Fibroblast of villous mesenchyme (primary cell): Measurements from ENCODE around the gene RADX. TPM values are rescaled to one million over a fixed set of nuclear protein-coding genes. Genes with fewer than 3 reads are reported as not detected.

ENCODE experiments used
- DNase-seq: peaks from one replicate; pipeline ENCODE4 v3.0.0-alpha.2; 2010; ENCODE audit warnings: low read depth
- H3K4me3 ChIP-seq: 2 replicates; pipeline ENCODE4 v1.5.1; 2011; ENCODE audit warnings: low read depth, mild to moderate bottlenecking, low read length
- total RNA-seq: library from RNA; depleted of rRNA; stranded (reverse); fragments of >200 nt; gene quantifications from 2 replicates; pipeline ENCODE4 v1.2.3, GENCODE V29; 2012
- TF ChIP-seq, protein P1 (sequence below): IDR thresholded peaks from 2 replicates; pipeline ENCODE4 v1.5.1; 2012; ENCODE audit warnings: low read depth, mild to moderate bottlenecking, low read length; ENCODE audit not compliant: insufficient read depth

RADX gene
- total RNA-seq, 1 donor = 0.86 TPM

DNA sequence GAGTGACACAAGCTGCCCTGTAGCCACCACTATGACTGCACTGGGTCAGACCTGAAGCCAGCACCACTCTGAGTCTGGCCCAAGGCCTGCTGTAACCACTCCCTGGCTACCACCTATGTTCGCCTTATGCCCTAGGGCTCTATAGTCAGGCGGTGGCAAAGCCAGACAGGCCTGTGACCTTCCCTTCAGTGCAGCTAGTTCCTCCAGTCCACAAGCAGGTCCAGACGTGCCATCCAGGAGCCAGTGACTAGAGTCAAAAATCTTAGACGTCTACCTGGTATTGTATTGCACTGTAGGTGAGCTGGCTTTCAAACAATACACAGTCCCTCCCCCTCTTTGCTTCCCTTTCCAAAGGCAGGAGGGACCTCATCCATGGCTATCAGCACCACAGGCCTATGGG lies 60.7 kb downstream of the RADX start:
- no peak for DNase-seq
- TF ChIP-seq, protein P1, sequence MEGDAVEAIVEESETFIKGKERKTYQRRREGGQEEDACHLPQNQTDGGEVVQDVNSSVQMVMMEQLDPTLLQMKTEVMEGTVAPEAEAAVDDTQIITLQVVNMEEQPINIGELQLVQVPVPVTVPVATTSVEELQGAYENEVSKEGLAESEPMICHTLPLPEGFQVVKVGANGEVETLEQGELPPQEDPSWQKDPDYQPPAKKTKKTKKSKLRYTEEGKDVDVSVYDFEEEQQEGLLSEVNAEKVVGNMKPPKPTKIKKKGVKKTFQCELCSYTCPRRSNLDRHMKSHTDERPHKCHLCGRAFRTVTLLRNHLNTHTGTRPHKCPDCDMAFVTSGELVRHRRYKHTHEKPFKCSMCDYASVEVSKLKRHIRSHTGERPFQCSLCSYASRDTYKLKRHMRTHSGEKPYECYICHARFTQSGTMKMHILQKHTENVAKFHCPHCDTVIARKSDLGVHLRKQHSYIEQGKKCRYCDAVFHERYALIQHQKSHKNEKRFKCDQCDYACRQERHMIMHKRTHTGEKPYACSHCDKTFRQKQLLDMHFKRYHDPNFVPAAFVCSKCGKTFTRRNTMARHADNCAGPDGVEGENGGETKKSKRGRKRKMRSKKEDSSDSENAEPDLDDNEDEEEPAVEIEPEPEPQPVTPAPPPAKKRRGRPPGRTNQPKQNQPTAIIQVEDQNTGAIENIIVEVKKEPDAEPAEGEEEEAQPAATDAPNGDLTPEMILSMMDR = no peak
- H3K4me3 ChIP-seq = no peak overlapping the region

DNA sequence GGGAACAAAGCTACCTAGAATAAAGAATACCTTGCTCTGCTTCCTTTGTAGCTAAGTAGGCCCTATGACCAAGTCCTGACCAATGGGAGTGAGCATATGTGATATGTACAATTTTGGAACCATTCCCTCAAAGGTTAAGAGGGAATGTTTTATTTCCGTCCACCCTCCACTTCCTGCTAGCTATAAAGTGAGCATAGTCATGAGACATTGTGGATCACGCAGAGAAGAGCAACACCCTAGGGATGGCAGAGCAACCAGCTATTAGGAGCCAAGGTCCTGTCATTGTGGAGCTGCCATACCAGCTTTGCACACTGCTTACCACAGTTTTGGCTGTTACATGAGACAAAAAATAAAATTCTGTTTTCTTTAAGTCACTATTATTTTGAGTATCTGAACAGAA lies 68.9 kb downstream of the RADX start:
- H3K4me3 ChIP-seq = no peak overlapping the region
- TF ChIP-seq, protein P1 = no peak
- no peak for DNase-seq

DNA sequence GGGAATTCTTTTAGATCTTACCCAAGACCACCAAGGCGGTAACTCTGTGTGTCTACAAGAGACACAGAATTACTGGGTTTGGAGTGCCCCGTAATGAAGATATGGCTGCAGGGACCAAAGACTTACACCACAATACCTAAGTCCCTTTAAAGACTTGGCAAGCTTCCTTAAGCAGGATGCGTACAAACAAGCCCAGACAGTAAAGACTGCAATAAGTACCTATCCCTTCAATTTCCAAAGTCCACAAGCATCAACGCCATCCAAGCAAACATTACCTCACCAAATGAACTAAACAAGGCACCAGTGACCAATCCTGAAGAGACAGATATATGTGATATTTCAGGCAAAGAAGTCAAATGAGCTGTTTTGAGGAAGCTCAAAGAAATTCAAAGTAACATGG lies 72.4 kb downstream of the RADX start:
- no peak overlapping the region for H3K4me3 ChIP-seq
- DNase-seq = no peak
- TF ChIP-seq, protein P1 = no peak

DNA sequence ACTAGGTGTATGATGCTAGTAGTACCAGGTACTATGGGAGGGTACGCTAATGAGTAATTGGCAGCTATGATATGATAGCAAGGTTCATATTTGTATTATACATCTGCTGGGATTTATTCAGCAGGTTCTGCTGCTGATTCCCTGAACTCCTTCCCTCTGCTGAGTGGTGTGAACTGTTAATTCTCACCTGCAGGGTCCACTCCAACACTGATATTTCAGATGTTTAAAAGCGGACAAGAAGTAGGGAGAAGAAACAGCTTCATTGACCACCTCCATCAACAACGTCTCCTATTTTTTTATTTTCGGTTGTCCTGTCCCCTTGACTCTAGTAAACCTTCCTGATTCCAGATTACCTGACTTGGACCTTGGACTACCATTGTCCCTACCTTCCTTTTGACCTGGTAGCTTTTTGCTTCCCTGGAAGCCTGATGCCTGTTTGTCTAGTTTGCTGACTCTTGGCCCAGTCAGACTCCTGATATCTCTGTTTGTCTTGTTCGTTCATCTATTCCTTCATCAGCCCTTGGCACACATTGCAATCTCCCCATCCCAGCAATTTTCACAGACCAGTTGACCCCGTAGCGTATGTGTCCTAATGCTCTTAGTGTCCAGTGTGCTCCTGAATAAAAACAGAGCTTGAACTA lies 80.8 kb downstream of the RADX start:
- DNase-seq = no peak
- TF ChIP-seq, protein P1 = no peak
- no peak overlapping the region for H3K4me3 ChIP-seq

DNA sequence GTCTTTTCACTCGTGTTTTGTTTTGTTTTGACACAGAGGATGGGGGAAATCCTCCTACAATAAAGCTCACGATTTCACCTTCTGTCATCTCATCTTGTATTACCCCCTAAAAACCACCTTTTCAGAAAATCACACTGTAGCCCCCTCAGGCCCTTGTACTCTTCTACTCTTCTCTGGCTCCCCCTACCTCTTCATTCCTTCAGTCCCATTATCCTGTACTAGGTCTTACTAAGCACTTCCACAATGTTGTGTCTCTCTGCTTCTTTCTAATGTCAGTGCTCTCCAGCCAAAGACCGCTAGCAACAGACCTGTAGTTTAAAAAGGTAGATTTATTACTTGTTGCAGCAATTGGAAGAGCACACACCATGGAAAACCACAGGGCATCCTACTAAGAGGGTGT lies 84.7 kb downstream of the RADX start:
- TF ChIP-seq, protein P1 = no peak
- DNase-seq = no peak
- no peak overlapping the region for H3K4me3 ChIP-seq

DNA sequence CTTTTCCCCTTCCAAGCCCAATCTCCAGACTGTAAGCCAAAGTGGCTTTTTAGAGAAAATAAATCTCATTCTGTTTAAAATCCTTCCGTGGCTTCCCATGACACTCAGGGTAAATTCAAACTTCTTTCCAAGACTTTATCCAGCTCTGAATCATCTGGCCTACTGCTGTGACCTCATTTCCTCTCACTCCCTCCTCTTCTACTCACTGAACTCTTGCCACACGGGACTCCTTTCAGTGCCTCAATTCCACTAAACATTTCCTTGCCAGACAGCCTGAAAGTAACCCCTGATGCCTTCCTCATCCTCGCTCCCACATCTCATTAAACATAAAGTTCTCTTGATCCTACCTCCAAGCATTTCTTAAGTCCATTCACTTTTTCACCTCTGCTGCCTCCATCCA lies 86.9 kb downstream of the RADX start:
- DNase-seq = peak; percentile 11
- TF ChIP-seq, protein P1 = no peak
- H3K4me3 ChIP-seq = no peak overlapping the region

DNA sequence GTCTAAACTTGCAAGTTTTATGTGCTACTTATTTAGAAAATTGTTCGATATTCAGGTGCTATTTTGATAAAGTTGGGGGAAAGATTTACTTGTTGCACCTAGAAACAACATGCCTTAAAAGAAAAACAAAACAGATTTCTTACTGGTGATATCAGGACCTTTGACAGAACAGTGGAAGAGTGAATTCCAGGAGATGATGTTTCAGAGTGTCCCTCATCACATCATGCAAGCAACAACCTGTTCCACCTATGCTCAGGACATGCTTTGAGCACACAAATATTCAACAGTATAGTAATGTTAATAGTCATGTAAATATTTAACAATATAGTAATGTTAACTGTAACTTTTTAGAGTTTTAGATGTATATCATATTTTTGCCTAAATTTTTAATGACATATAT lies 90.9 kb downstream of the RADX start:
- DNase-seq = no peak
- H3K4me3 ChIP-seq = no peak overlapping the region
- TF ChIP-seq, protein P1 = no peak
